GM23248 (cell line): Measurements from ENCODE around the gene CELA2A. TPM values are rescaled to one million over a fixed set of nuclear protein-coding genes. Genes with fewer than 3 reads are reported as not detected.

Experiments used
- DNase-seq: peaks from one replicate; pipeline ENCODE4 v3.0.0-alpha.2; 2015
- H2AFZ ChIP-seq: fragments of 200-600 bp; sonication (generic); 2 replicates; pipeline ENCODE4 v1.6.1; 2016; ENCODE audit warnings: antibody characterized with exemption
- H3F3A ChIP-seq: fragments of 200-600 bp; sonication (generic); 2 replicates; pipeline ENCODE4 v1.6.1; 2016; ENCODE audit warnings: mild to moderate bottlenecking, antibody characterized with exemption, mixed run types; ENCODE audit not compliant: insufficient read depth
- H3K27ac ChIP-seq: fragments of 200-600 bp; sonication (generic); 2 replicates; pipeline ENCODE4 v1.5.1; 2016; ENCODE audit warnings: mild to moderate bottlenecking
- H3K27me3 ChIP-seq: fragments of 200-600 bp; sonication (generic); replicated peaks from 2 replicates; pipeline ENCODE4 v1.6.1; 2016; ENCODE audit warnings: mild to moderate bottlenecking; ENCODE audit not compliant: insufficient read depth
- H3K36me3 ChIP-seq: fragments of 200-600 bp; sonication (generic); 2 replicates; pipeline ENCODE4 v1.6.1; 2016; ENCODE audit warnings: low read depth, mild to moderate bottlenecking
- H3K4me1 ChIP-seq: fragments of 200-600 bp; sonication (generic); 2 replicates; pipeline ENCODE4 v1.6.1; 2016; ENCODE audit warnings: mild to moderate bottlenecking; ENCODE audit not compliant: insufficient read depth
- H3K4me2 ChIP-seq: fragments of 200-600 bp; sonication (generic); one replicate; pipeline ENCODE4 v1.6.1; 2016; ENCODE audit warnings: mild to moderate bottlenecking; ENCODE audit not compliant: unreplicated experiment
- H3K4me3 ChIP-seq: fragments of 200-600 bp; sonication (generic); 2 replicates; pipeline ENCODE4 v1.5.1; 2016; ENCODE audit warnings: mild to moderate bottlenecking
- H3K79me2 ChIP-seq: fragments of 200-600 bp; sonication (generic); 2 replicates; pipeline ENCODE4 v1.6.1; 2016; ENCODE audit warnings: mild to moderate bottlenecking; ENCODE audit not compliant: insufficient read depth
- H3K9ac ChIP-seq: fragments of 200-600 bp; sonication (generic); 2 replicates; pipeline ENCODE4 v1.6.1; 2016; ENCODE audit warnings: mild to moderate bottlenecking
- H3K9me2 ChIP-seq: fragments of 200-600 bp; sonication (generic); 2 replicates; pipeline ENCODE4 v1.6.1; 2016; ENCODE audit warnings: mixed run types, mild to moderate bottlenecking, moderate library complexity; ENCODE audit not compliant: insufficient read depth
- H3K9me3 ChIP-seq: fragments of 200-600 bp; sonication (generic); one replicate; pipeline ENCODE4 v1.6.1; 2017; ENCODE audit warnings: low read depth
- H4K20me1 ChIP-seq: fragments of 200-600 bp; sonication (generic); 2 replicates; pipeline ENCODE4 v1.6.0; 2016; ENCODE audit not compliant: insufficient read depth
- EZH2 ChIP-seq: fragments of 200-600 bp; sonication (generic); IDR thresholded peaks from 2 replicates; pipeline ENCODE4 v1.6.1; 2018; ENCODE audit warnings: antibody characterized with exemption, mild to moderate bottlenecking; ENCODE audit not compliant: insufficient read depth, poor library complexity, severe bottlenecking
- EZH2phosphoT487 ChIP-seq: fragments of 200-600 bp; sonication (generic); IDR thresholded peaks from 2 replicates; pipeline ENCODE4 v1.6.1; 2018; ENCODE audit warnings: antibody characterized with exemption, moderate library complexity, mild to moderate bottlenecking, low read depth; ENCODE audit not compliant: insufficient read depth
- WGBS, 2 experiments: methylation state at CpG; one replicate each; pipeline ENCODE4 v1.1.6; 2015 to 2017; ENCODE audit warnings: low lambda C conversion rate in 2 of 2, low coverage in 1 of 2; ENCODE audit errors: missing lambda C conversion rate in 2 of 2; 5-methylcytosine and 5-hydroxymethylcytosine counted together
- in situ Hi-C: fragments of 300-500 bp; cut with MboI; formaldehyde crosslinking; loops from 2 replicates; pipeline ENCODE4 v1.15.0; 2020
- polyA plus RNA-seq: library from polyadenylated mRNA; unstranded; fragments of >200 nt; fragmentation: Nextera tagmentation; extraction: Ambion mirVana; gene quantifications from 2 replicates; pipeline ENCODE4 v1.2.1, GENCODE V29; 2016
- total RNA-seq: library from RNA; depleted of rRNA; stranded (reverse); fragments of >200 nt; shearing (Covaris generic); gene quantifications from 2 replicates; pipeline ENCODE4 v1.2.3, GENCODE V29; 2014

The CELA2A gene
- total and polyA plus RNA-seq, 2 experiments from 2014 or later, result not detected

DNA sequence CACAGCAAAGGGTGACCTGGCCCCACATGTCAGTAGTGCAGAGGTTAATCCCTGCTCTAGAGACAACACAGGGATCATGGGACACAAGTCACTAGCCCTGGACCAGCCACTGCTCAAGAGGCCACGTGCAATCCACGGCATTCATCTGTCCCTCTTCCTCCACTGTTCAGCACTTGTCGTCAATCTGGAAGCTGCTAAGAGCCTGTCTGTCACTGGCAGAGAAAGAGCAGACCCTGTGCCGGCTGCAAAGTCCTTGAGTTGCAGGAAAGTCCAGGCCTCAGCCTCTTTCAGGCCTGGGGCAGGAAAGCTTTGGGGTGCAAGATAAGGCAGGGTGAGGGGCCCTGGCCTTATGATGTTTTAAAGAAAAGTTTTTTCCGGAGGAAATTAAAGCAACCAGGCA, 36.1 kb downstream of the CELA2A start:
- no peak overlapping the region for H3K4me2 ChIP-seq
- no peaks in the 10 kb centered on the region for H3K36me3 ChIP-seq
- H3K9ac ChIP-seq, result no peak overlapping the region
- H3K9me2 ChIP-seq, result no peaks in the 10 kb centered on the region
- DNase-seq, result no peak
- in situ Hi-C loops, result no loop called here
- H2AFZ ChIP-seq, result no peak overlapping the region
- H3K9me3 ChIP-seq, result no peaks in the 10 kb centered on the region
- no peaks in the 10 kb centered on the region for H3K27me3 ChIP-seq
- no peaks in the 10 kb centered on the region for H3K79me2 ChIP-seq
- H4K20me1 ChIP-seq, result no peaks in the 10 kb centered on the region
- H3K4me3 ChIP-seq, result no peak overlapping the region
- TF ChIP-seq EZH2, result no peak
- TF ChIP-seq EZH2phosphoT487, result no peak
- no peaks in the 10 kb centered on the region for H3K4me1 ChIP-seq
- no peak overlapping the region for H3K27ac ChIP-seq
- H3F3A ChIP-seq, result no peaks in the 10 kb centered on the region
- 67 to 73% methylated on average over 5 of the region's 5 CpGs for WGBS, 2 experiments

DNA sequence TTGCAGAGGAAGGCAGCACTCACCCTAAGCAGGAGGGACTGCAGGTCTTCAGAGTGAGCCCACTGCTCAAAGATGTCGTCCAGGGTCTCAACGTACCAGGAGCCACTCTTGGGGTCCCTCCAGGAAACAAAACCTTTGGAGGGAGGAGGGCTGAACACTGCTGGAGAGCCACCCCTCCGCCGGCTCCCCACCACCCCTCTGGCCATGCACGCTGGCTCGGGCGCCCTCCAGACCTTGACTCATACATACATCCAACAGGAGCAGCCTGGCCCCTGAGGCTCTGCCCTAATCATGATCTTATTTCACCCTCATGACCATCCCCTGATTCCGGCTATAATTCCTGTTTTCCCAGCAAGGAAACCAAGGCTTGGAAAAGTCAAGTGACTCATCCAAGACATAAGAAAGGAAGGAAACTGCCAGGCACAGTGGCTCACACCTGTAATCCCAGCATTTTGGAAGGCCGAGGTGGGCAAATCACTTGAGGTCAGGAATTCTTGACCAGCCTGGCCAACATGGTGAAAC, 37.4 kb downstream of the CELA2A start:
- 87 to 92% methylated on average over 9 of the region's 9 CpGs for WGBS, 2 experiments
- TF ChIP-seq EZH2 (no peak), EZH2phosphoT487 (no peak)
- Histone ChIP-seq H3K36me3 (no peaks in the 10 kb centered on the region), H2AFZ (no peak overlapping the region), H3K79me2 (no peaks in the 10 kb centered on the region), H4K20me1 (no peaks in the 10 kb centered on the region), H3K4me3 (no peak overlapping the region), H3K4me2 (no peak overlapping the region), H3K9me2 (no peaks in the 10 kb centered on the region), H3K27me3 (no peaks in the 10 kb centered on the region), H3F3A (no peaks in the 10 kb centered on the region), H3K27ac (no peak overlapping the region), H3K4me1 (no peaks in the 10 kb centered on the region), H3K9ac (no peak overlapping the region), H3K9me3 (no peaks in the 10 kb centered on the region)
- in situ Hi-C loops, result no loop called here
- DNase-seq, result no peak

DNA sequence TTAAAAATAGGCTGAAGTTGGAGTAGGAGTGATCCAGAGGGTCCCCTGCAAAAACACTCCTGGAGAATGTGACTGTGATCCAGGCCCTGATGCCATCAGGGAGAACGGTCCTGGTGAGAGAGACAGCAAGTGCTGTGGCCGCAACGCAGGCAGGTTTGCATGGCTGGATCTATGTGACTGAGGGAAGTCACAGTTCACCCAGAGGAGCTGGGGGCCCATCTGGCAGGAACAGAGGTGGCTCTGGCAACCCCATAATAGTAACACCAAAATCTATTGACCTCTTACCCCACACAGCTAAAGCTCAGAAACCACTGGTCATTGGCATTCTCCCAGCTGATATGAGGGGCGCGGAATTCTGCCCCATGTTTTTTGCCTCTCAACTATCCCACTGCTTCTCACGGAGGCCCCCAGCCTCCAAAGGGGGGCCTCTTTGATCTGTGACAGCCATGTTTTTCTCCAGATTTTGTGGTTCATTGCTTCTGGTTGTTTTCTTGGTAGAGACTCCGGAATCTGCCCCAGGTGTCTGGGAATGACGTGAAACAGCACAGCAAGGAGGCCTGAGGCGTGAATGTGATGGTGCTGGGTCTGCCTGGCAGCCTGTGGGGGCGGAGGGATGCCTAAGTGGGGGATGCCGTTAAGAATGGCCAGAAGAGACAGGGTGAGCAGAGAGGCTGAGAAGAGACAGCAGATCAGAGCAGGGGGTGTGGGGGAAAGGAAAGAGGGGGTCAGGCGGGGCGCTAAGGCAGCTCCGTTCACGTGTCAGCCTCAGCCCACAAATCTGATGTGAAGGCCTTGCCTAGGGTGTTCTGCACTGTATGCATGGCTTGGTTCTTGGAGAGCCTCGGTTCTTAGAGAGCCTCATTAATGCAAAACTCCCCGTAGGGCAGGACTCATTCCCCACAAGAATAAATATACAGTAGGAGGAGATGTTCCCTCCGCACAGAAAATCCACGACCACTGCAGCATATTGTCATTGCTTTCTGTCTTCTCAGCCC, 43.9 kb downstream of the CELA2A start:
- H3K27me3 ChIP-seq, result no peaks in the 10 kb centered on the region
- H3F3A ChIP-seq, result no peaks in the 10 kb centered on the region
- no peaks in the 10 kb centered on the region for H3K9me2 ChIP-seq
- no peaks in the 10 kb centered on the region for H3K4me1 ChIP-seq
- no peak for DNase-seq
- in situ Hi-C loops, result no loop called here
- H3K79me2 ChIP-seq, result no peaks in the 10 kb centered on the region
- H3K36me3 ChIP-seq, result no peaks in the 10 kb centered on the region
- TF ChIP-seq EZH2, result no peak
- no peak for TF ChIP-seq EZH2phosphoT487
- H4K20me1 ChIP-seq, result no peaks in the 10 kb centered on the region
- H3K4me2 ChIP-seq, result no peak overlapping the region
- no peak overlapping the region for H3K27ac ChIP-seq
- no peak overlapping the region for H3K9ac ChIP-seq
- H2AFZ ChIP-seq, result no peak overlapping the region
- no peak overlapping the region for H3K4me3 ChIP-seq
- H3K9me3 ChIP-seq, result no peaks in the 10 kb centered on the region
- WGBS, 2 experiments, result 75% methylated on average over 17 to 19 of the region's 19 CpGs

DNA sequence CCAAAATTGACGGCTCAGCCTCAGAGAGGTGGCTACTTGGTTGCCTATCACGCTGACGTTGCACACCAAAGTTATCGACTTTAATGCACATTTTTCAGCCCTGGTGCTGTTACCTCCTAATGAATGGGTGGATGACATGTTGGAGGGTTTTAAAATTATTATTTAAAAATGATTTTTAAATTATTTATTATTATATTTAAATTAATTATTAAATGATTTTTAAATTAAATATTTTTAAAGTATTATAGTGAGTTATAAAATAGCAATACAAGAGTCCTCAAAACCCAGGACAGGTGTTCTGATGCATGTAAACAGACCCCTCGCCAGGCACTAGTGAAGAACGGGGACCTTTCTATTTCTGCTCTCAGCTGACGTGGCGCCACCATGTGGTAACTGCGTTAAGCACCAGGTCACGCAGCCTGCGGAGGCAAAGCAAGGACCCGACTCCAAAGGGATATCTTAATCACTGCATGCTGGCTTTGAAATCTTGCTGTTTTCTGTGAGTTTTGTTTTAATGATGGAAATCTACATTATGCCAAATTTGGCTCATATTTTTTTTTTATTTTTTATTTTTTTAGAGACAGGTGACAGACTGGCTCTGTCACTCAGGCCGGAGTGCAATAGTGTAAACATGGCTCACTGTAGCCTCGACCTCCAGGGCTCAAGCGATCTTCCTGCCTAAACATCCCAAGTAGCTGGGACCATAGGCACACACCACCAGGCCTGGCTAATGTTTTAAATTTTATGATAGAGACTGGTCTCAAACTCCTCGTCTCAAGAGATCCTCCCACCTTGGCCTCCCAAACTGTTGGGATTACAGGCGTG, 44.9 kb downstream of the CELA2A start:
- Histone ChIP-seq H4K20me1 (no peaks in the 10 kb centered on the region), H3K9me2 (no peaks in the 10 kb centered on the region), H3K9ac (no peak overlapping the region), H3K9me3 (no peaks in the 10 kb centered on the region), H3K4me3 (no peak overlapping the region), H3F3A (no peaks in the 10 kb centered on the region), H3K27ac (no peak overlapping the region), H3K4me2 (no peak overlapping the region), H3K79me2 (no peaks in the 10 kb centered on the region), H3K4me1 (no peaks in the 10 kb centered on the region), H2AFZ (no peak overlapping the region), H3K27me3 (no peaks in the 10 kb centered on the region), H3K36me3 (no peaks in the 10 kb centered on the region)
- in situ Hi-C loops, result no loop called here
- no peak for TF ChIP-seq EZH2phosphoT487
- no peak for TF ChIP-seq EZH2
- 62 to 63% methylated on average over 17 of the region's 17 CpGs for WGBS, 2 experiments
- DNase-seq, result peak; percentile 80
